ENCODE data around the gene CLRN2.

The CLRN2 gene

DNA sequence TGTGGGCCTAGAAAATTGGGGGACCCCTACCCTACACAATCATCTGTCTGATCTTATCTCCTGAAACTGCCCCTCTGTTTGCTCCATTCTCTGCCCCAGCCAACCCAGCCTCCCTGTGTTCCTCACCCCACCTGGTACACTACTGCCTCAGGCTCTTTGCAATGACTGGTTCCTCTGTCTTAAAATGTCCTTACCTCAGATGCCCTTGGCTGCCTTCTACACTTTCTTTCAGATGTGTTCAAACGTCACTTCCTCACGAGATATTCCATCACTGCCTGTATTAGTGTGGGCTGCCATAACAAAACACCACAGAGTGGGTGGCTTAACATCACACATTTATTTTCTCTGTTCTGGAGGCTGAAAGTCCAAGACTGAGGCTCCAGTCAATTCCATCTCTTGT is 32.2 kb upstream of the CLRN2 start:
- Histone ChIP-seq H3K4me3 (ENCODE audit: low read depth, low read length) (no peak overlapping the region), H2BK12ac (ENCODE audit: low read length) (no peak overlapping the region), H3K4me2 (ENCODE audit: low read length) (no peak overlapping the region), H3K4me1 (ENCODE audit: control insufficient read depth in 1 of 2, insufficient read depth in 2 of 2, low read length in 2 of 2) (no peaks in the 10 kb centered on the region), H3K79me2 (ENCODE audit: control insufficient read depth, insufficient read depth, low read length, poor library complexity) (no peaks in the 10 kb centered on the region), H3K79me1 (ENCODE audit: low read length) (no peaks in the 10 kb centered on the region), H2BK5ac (ENCODE audit: low read depth, low read length, poor library complexity) (no peak overlapping the region), H3K9ac (ENCODE audit: low read length) (no peak overlapping the region), H4K12ac (ENCODE audit: low read depth, low read length) (no peak overlapping the region), H2AFZ (ENCODE audit: insufficient read depth, low read length, poor library complexity) (no peak overlapping the region), H2AK5ac (ENCODE audit: low read length) (no peak overlapping the region), H2BK120ac (ENCODE audit: insufficient read depth, low read length, poor library complexity) (no peak overlapping the region), H3K18ac (ENCODE audit: low read length) (no peak overlapping the region), H3K23ac (ENCODE audit: low read length) (no peak overlapping the region), H4K91ac (ENCODE audit: low read depth, low read length) (no peak overlapping the region), H3K4ac (ENCODE audit: low read depth, low read length) (no peak overlapping the region), H3K36me3 (ENCODE audit: control insufficient read depth in 1 of 2, insufficient read depth in 2 of 2, low read length in 2 of 2) (peaks cover 0 to 4% of the 10 kb centered on the region in 2 experiments), H3K14ac (ENCODE audit: low read length) (no peak overlapping the region), H4K8ac (ENCODE audit: low read depth, low read length) (no peak overlapping the region), H3K27me3 (ENCODE audit: insufficient read depth, low read length) (no peaks in the 10 kb centered on the region), H3K9me3 (ENCODE audit: insufficient read depth, low read depth, low read length) (peaks cover 3% of the 10 kb centered on the region), H3K27ac (ENCODE audit: low read depth, low read length) (no peak overlapping the region)
- DNase-seq = no peak
- no CpG with 5 or more reads among the region's 2 CpGs for WGBS (ENCODE audit: extremely low coverage, insufficient coverage, insufficient read length)

DNA sequence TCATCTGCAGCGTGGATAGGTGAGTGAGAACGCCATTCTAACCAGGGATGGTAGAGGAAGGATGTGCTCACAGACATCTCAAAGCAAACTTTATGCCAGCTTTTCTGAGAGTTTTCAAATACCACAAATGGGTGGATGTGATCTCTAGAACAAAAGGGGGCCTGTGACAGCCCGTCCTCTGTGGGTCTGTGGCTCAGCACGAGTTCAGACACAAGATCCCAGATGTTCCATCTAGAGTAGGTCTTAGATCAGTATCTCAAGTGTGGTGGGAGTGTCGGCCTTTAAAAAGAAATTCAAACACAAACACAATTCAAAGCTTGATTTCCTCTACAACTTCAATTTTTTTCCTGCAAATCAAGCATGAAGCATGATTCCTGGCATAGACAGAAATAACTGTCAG is 25.8 kb upstream of the CLRN2 start:
- peaks cover 7% of the 10 kb centered on the region for H3K79me1 ChIP-seq (ENCODE audit: low read length)
- H3K9ac ChIP-seq (ENCODE audit: low read length) = no peak overlapping the region
- peaks cover 13% of the 10 kb centered on the region in 2 experiments for H3K4me1 ChIP-seq (ENCODE audit: control insufficient read depth in 1 of 2, insufficient read depth in 2 of 2, low read length in 2 of 2)
- H3K27ac ChIP-seq (ENCODE audit: low read depth, low read length) = no peak overlapping the region
- H2AFZ ChIP-seq (ENCODE audit: insufficient read depth, low read length, poor library complexity) = no peak overlapping the region
- H3K18ac ChIP-seq (ENCODE audit: low read length) = no peak overlapping the region
- peaks cover 2% of the 10 kb centered on the region for H3K9me3 ChIP-seq (ENCODE audit: insufficient read depth, low read depth, low read length)
- no peaks in the 10 kb centered on the region for H3K27me3 ChIP-seq (ENCODE audit: insufficient read depth, low read length)
- no peak for DNase-seq
- H3K14ac ChIP-seq (ENCODE audit: low read length) = no peak overlapping the region
- WGBS (ENCODE audit: extremely low coverage, insufficient coverage, insufficient read length) = no CpG with 5 or more reads among the region's 5 CpGs
- H4K91ac ChIP-seq (ENCODE audit: low read depth, low read length) = no peak overlapping the region
- no peak overlapping the region for H3K4ac ChIP-seq (ENCODE audit: low read depth, low read length)
- no peak overlapping the region for H2BK120ac ChIP-seq (ENCODE audit: insufficient read depth, low read length, poor library complexity)
- H2BK5ac ChIP-seq (ENCODE audit: low read depth, low read length, poor library complexity) = no peak overlapping the region
- no peak overlapping the region for H2BK12ac ChIP-seq (ENCODE audit: low read length)
- H3K36me3 ChIP-seq (ENCODE audit: control insufficient read depth in 1 of 2, insufficient read depth in 2 of 2, low read length in 2 of 2) = peaks cover 4 to 14% of the 10 kb centered on the region in 2 experiments
- no peak overlapping the region for H3K4me3 ChIP-seq (ENCODE audit: low read depth, low read length)
- no peak overlapping the region for H3K4me2 ChIP-seq (ENCODE audit: low read length)
- H4K12ac ChIP-seq (ENCODE audit: low read depth, low read length) = no peak overlapping the region
- H2AK5ac ChIP-seq (ENCODE audit: low read length) = no peak overlapping the region
- no peak overlapping the region for H3K23ac ChIP-seq (ENCODE audit: low read length)
- H4K8ac ChIP-seq (ENCODE audit: low read depth, low read length) = no peak overlapping the region
- H3K79me2 ChIP-seq (ENCODE audit: control insufficient read depth, insufficient read depth, low read length, poor library complexity) = no peaks in the 10 kb centered on the region

DNA sequence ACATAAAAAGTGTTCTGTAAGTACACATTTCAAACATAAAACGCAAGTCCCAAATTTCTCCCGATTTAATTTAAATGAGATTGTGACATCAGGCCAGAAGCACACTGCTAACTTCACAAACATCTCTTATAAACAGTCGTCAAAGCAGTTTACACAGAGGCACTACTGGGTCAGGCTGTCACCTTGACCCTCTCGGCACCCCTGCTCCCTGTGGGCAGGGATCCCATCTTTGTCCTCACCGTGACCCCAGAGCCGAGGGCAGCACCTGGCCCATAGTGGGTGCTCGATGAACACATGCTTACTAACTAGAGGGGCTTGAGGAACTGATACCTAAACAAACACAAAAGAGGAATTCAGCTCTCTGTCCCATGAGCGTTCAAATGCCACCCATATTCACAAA is 25.2 kb upstream of the CLRN2 start:
- DNase-seq = no peak
- Histone ChIP-seq H3K9ac (ENCODE audit: low read length) (no peak overlapping the region), H2AK5ac (ENCODE audit: low read length) (peak overlapping the region; percentile 88), H3K4me3 (ENCODE audit: low read depth, low read length) (no peak overlapping the region), H2AFZ (ENCODE audit: insufficient read depth, low read length, poor library complexity) (no peak overlapping the region), H3K4me1 (ENCODE audit: control insufficient read depth in 1 of 2, insufficient read depth in 2 of 2, low read length in 2 of 2) (peaks cover 15 to 16% of the 10 kb centered on the region in 2 experiments), H4K8ac (ENCODE audit: low read depth, low read length) (no peak overlapping the region), H4K91ac (ENCODE audit: low read depth, low read length) (no peak overlapping the region), H4K12ac (ENCODE audit: low read depth, low read length) (no peak overlapping the region), H3K27me3 (ENCODE audit: insufficient read depth, low read length) (no peaks in the 10 kb centered on the region), H3K79me2 (ENCODE audit: control insufficient read depth, insufficient read depth, low read length, poor library complexity) (no peaks in the 10 kb centered on the region), H3K36me3 (ENCODE audit: control insufficient read depth in 1 of 2, insufficient read depth in 2 of 2, low read length in 2 of 2) (peaks cover 4 to 14% of the 10 kb centered on the region in 2 experiments), H2BK12ac (ENCODE audit: low read length) (peak overlapping the region; percentile 93), H3K18ac (ENCODE audit: low read length) (no peak overlapping the region), H3K9me3 (ENCODE audit: insufficient read depth, low read depth, low read length) (peaks cover 2% of the 10 kb centered on the region), H3K14ac (ENCODE audit: low read length) (no peak overlapping the region), H3K23ac (ENCODE audit: low read length) (no peak overlapping the region), H3K4ac (ENCODE audit: low read depth, low read length) (no peak overlapping the region), H3K79me1 (ENCODE audit: low read length) (peaks cover 7% of the 10 kb centered on the region), H2BK120ac (ENCODE audit: insufficient read depth, low read length, poor library complexity) (no peak overlapping the region), H3K27ac (ENCODE audit: low read depth, low read length) (no peak overlapping the region), H3K4me2 (ENCODE audit: low read length) (no peak overlapping the region), H2BK5ac (ENCODE audit: low read depth, low read length, poor library complexity) (no peak overlapping the region)
- WGBS (ENCODE audit: extremely low coverage, insufficient coverage, insufficient read length) = no CpG with 5 or more reads among the region's 8 CpGs

DNA sequence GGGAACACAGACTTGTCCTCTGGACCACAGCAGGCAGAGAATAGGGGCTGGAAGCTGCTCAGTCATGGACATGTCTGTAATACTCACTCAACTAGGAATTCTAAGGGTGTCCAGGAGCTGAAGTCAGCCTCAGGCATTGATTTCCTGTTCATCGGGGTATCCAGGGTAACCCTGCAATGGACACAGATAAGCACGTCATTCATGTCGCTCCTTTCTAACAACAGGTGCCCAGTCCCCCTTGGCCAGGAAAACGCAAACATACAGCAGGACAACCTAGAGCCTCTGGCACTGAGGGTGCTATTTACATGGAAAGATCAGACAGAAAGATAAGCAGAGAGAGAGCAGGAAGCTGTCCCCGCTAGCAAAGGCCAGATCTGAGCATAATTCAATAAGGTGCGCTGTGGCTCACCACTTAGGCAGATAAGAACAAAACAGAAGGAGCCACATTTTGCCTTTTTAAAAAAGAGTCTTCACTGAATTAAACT is 24.3 kb upstream of the CLRN2 start:
- H3K27ac ChIP-seq (ENCODE audit: low read depth, low read length) = no peak overlapping the region
- H3K23ac ChIP-seq (ENCODE audit: low read length) = no peak overlapping the region
- no peak overlapping the region for H4K12ac ChIP-seq (ENCODE audit: low read depth, low read length)
- H4K91ac ChIP-seq (ENCODE audit: low read depth, low read length) = no peak overlapping the region
- peaks cover 15 to 18% of the 10 kb centered on the region in 2 experiments for H3K4me1 ChIP-seq (ENCODE audit: control insufficient read depth in 1 of 2, insufficient read depth in 2 of 2, low read length in 2 of 2)
- DNase-seq = peak in 1 of 2 donors; percentile 9
- peak overlapping the region; percentile 13 for H3K4me2 ChIP-seq (ENCODE audit: low read length)
- no peak overlapping the region for H4K8ac ChIP-seq (ENCODE audit: low read depth, low read length)
- H3K9me3 ChIP-seq (ENCODE audit: insufficient read depth, low read depth, low read length) = peaks cover 2% of the 10 kb centered on the region
- no peak overlapping the region for H2BK12ac ChIP-seq (ENCODE audit: low read length)
- H3K79me2 ChIP-seq (ENCODE audit: control insufficient read depth, insufficient read depth, low read length, poor library complexity) = no peaks in the 10 kb centered on the region
- H2BK5ac ChIP-seq (ENCODE audit: low read depth, low read length, poor library complexity) = no peak overlapping the region
- peaks cover 7% of the 10 kb centered on the region for H3K79me1 ChIP-seq (ENCODE audit: low read length)
- H3K18ac ChIP-seq (ENCODE audit: low read length) = no peak overlapping the region
- H2BK120ac ChIP-seq (ENCODE audit: insufficient read depth, low read length, poor library complexity) = no peak overlapping the region
- peaks cover 4 to 16% of the 10 kb centered on the region in 2 experiments for H3K36me3 ChIP-seq (ENCODE audit: control insufficient read depth in 1 of 2, insufficient read depth in 2 of 2, low read length in 2 of 2)
- H3K14ac ChIP-seq (ENCODE audit: low read length) = no peak overlapping the region
- no CpG with 5 or more reads among the region's 6 CpGs for WGBS (ENCODE audit: extremely low coverage, insufficient coverage, insufficient read length)
- H3K9ac ChIP-seq (ENCODE audit: low read length) = no peak overlapping the region
- H2AK5ac ChIP-seq (ENCODE audit: low read length) = no peak overlapping the region
- no peak overlapping the region for H2AFZ ChIP-seq (ENCODE audit: insufficient read depth, low read length, poor library complexity)
- H3K4me3 ChIP-seq (ENCODE audit: low read depth, low read length) = no peak overlapping the region
- no peaks in the 10 kb centered on the region for H3K27me3 ChIP-seq (ENCODE audit: insufficient read depth, low read length)
- no peak overlapping the region for H3K4ac ChIP-seq (ENCODE audit: low read depth, low read length)
